ENCODE results near the gene POLR2J3. TPM values are rescaled to one million over a fixed set of nuclear protein-coding genes. Genes with fewer than 3 reads are reported as not detected.
"Not testable (repeated sequence)": the region's sequence is repeated elsewhere in the genome, so short reads cannot be mapped to it uniquely, and the experiment has no call there.

The POLR2J3 gene
- total RNA-seq, 1 experiment from 2014 or later = 14.5 TPM

GRCh38 chr7:102614346-102614697, 41.9 kb upstream of the POLR2J3 start:
- intact Hi-C loops (cut with micrococcal nuclease); H3K4me2 ChIP-seq (ENCODE audit: low read length); H3K27me3 ChIP-seq (ENCODE audit: low read length); H3K9me2 ChIP-seq (replicated peaks; ENCODE audit: low read length); H3K4me1 ChIP-seq (ENCODE audit: insufficient read depth, low read length); H3K9me3 ChIP-seq (ENCODE audit: low read length); H3F3A ChIP-seq (ENCODE audit: low read length, unreplicated experiment); POLR2A ChIA-PET (ENCODE audit: unreplicated experiment); H3K79me2 ChIP-seq (ENCODE audit: low read length); H3K4me3 ChIP-seq (ENCODE audit: low read length); H3K36me3 ChIP-seq (ENCODE audit: low read depth, low read length); BruUV-seq (replicated peaks); H3K9ac ChIP-seq (ENCODE audit: low read length); H3K27ac ChIP-seq (ENCODE audit: low read length); CTCF ChIA-PET; H4K20me1 ChIP-seq (ENCODE audit: low read length); DNase-seq; H2AFZ ChIP-seq (ENCODE audit: low read length): not testable (repeated sequence)
- ATAC-seq = peak; percentile 46

DNA sequence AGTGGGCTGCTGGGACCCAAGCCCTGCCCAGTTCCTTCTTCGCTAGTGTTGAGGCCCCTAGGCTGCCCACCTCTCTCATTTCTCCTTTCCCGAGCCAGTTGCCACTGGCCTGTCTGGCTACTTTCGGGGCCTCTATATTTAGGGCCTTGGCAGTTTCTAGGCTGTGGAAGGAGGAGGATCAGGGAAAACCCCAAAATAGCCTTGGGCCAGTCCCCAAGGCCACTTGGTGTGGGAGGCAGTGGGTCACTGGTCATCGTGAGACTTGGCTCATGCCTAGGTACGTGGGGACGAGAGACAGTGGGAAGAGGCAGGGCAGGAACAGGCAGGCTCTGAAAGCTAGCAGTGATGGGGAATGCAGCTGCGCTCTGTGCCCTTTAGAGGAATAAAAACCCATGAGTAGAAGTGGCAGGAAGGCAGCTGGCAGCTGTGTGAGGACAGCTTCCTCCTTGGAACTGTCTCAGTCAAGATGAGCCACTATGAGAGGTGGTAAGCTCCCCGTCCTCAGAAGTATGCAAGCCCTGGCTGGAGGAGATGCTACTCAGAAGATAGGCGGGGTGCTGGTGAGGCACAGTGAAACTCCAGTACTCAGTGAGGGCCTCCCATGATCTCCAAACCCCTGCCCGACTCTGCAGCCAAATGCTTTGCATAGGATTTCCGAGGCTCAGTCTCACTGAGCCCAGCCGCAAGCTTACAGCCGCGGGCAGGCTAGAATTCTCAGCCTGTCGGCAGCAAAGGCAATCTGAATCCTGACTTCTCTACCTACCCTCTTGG, 41.4 kb upstream of the POLR2J3 start:
- H3K4me2 ChIP-seq (ENCODE audit: low read length); H3K4me3 ChIP-seq (ENCODE audit: low read length); H3K9ac ChIP-seq (ENCODE audit: low read length); H3K9me2 ChIP-seq (replicated peaks; ENCODE audit: low read length); H3K27ac ChIP-seq (ENCODE audit: low read length); intact Hi-C loops (cut with micrococcal nuclease); H3K79me2 ChIP-seq (ENCODE audit: low read length); H3F3A ChIP-seq (ENCODE audit: low read length, unreplicated experiment); BruUV-seq (replicated peaks); H4K20me1 ChIP-seq (ENCODE audit: low read length); POLR2A ChIA-PET (ENCODE audit: unreplicated experiment); H3K9me3 ChIP-seq (ENCODE audit: low read length); H3K4me1 ChIP-seq (ENCODE audit: insufficient read depth, low read length); H2AFZ ChIP-seq (ENCODE audit: low read length); H3K36me3 ChIP-seq (ENCODE audit: low read depth, low read length); DNase-seq; ATAC-seq; CTCF ChIA-PET; H3K27me3 ChIP-seq (ENCODE audit: low read length): not testable (repeated sequence)

- H4K20me1 ChIP-seq (ENCODE audit: low read length); H3K79me2 ChIP-seq (ENCODE audit: low read length); H3F3A ChIP-seq (ENCODE audit: low read length, unreplicated experiment); H3K4me2 ChIP-seq (ENCODE audit: low read length); ATAC-seq; H3K27ac ChIP-seq (ENCODE audit: low read length); H3K27me3 ChIP-seq (ENCODE audit: low read length); H3K9me2 ChIP-seq (replicated peaks; ENCODE audit: low read length); intact Hi-C loops (cut with micrococcal nuclease); BruUV-seq (replicated peaks); H3K36me3 ChIP-seq (ENCODE audit: low read depth, low read length); H3K9ac ChIP-seq (ENCODE audit: low read length); H3K4me1 ChIP-seq (ENCODE audit: insufficient read depth, low read length); H2AFZ ChIP-seq (ENCODE audit: low read length); CTCF ChIA-PET; H3K4me3 ChIP-seq (ENCODE audit: low read length); H3K9me3 ChIP-seq (ENCODE audit: low read length); POLR2A ChIA-PET (ENCODE audit: unreplicated experiment); DNase-seq: not testable (repeated sequence)
Measured at GRCh38 chr7:102611675-102612325, 39.4 kb upstream of the POLR2J3 start.

- H3F3A ChIP-seq (ENCODE audit: low read length, unreplicated experiment); H3K9me2 ChIP-seq (replicated peaks; ENCODE audit: low read length); DNase-seq; intact Hi-C loops (cut with micrococcal nuclease); H3K9me3 ChIP-seq (ENCODE audit: low read length); H4K20me1 ChIP-seq (ENCODE audit: low read length); H3K4me3 ChIP-seq (ENCODE audit: low read length); H3K36me3 ChIP-seq (ENCODE audit: low read depth, low read length); H3K27me3 ChIP-seq (ENCODE audit: low read length); H3K4me1 ChIP-seq (ENCODE audit: insufficient read depth, low read length); H3K9ac ChIP-seq (ENCODE audit: low read length); H3K4me2 ChIP-seq (ENCODE audit: low read length); H2AFZ ChIP-seq (ENCODE audit: low read length); POLR2A ChIA-PET (ENCODE audit: unreplicated experiment); H3K79me2 ChIP-seq (ENCODE audit: low read length); BruUV-seq (replicated peaks); H3K27ac ChIP-seq (ENCODE audit: low read length); CTCF ChIA-PET: not testable (repeated sequence)
- peak; percentile 64 for ATAC-seq
Measured at GRCh38 chr7:102611013-102611674, 38.8 kb upstream of the POLR2J3 start.

- H3K9ac ChIP-seq (ENCODE audit: low read length); CTCF ChIA-PET; DNase-seq; H2AFZ ChIP-seq (ENCODE audit: low read length); intact Hi-C loops (cut with micrococcal nuclease); H3K79me2 ChIP-seq (ENCODE audit: low read length); POLR2A ChIA-PET (ENCODE audit: unreplicated experiment); H3K4me2 ChIP-seq (ENCODE audit: low read length); BruUV-seq (replicated peaks); H3K27ac ChIP-seq (ENCODE audit: low read length); H3F3A ChIP-seq (ENCODE audit: low read length, unreplicated experiment); H3K4me1 ChIP-seq (ENCODE audit: insufficient read depth, low read length); H3K4me3 ChIP-seq (ENCODE audit: low read length); H3K27me3 ChIP-seq (ENCODE audit: low read length); H3K9me2 ChIP-seq (replicated peaks; ENCODE audit: low read length); ATAC-seq; H3K9me3 ChIP-seq (ENCODE audit: low read length); H4K20me1 ChIP-seq (ENCODE audit: low read length); H3K36me3 ChIP-seq (ENCODE audit: low read depth, low read length): not testable (repeated sequence)
Measured at GRCh38 chr7:102610441-102610840, 38.1 kb upstream of the POLR2J3 start.

DNA sequence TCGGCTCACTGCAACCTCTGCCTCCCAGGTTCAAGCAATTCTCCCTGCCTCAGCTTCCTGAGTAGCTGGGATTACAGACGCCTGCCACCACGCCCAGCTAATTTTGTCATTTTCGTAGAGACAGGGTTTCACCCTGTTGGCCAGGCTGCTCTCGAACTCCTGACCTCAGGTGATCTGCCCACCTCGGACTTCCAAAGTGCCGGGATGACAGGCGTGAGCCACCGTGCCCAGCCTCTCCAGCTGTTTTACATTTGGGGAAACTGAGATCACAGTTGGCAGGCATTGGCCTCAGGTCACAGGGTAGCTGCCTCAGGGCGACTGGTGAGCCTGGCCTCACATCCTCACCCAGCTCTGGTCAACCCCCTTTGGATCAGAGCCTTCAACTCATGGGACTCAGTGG, 37.4 kb upstream of the POLR2J3 start:
- H3K4me3 ChIP-seq (ENCODE audit: low read length); CTCF ChIA-PET; H3F3A ChIP-seq (ENCODE audit: low read length, unreplicated experiment); H3K27me3 ChIP-seq (ENCODE audit: low read length); H3K9me3 ChIP-seq (ENCODE audit: low read length); H4K20me1 ChIP-seq (ENCODE audit: low read length); H3K9ac ChIP-seq (ENCODE audit: low read length); ATAC-seq; H3K4me2 ChIP-seq (ENCODE audit: low read length); H3K4me1 ChIP-seq (ENCODE audit: insufficient read depth, low read length); H3K79me2 ChIP-seq (ENCODE audit: low read length); H3K36me3 ChIP-seq (ENCODE audit: low read depth, low read length); H3K9me2 ChIP-seq (replicated peaks; ENCODE audit: low read length); DNase-seq; H3K27ac ChIP-seq (ENCODE audit: low read length); intact Hi-C loops (cut with micrococcal nuclease); POLR2A ChIA-PET (ENCODE audit: unreplicated experiment); BruUV-seq (replicated peaks); H2AFZ ChIP-seq (ENCODE audit: low read length): not testable (repeated sequence)
